Stimulated activated CD8-positive, alpha-beta memory T cell treated with anti-CD3 and anti-CD28 coated beads, Interleukin-2, amount 100 ng/mL, for 1 hour (primary cell): ENCODE data around the gene KRT80.

Experiments used
- DNase-seq, 2 donors: peaks; one replicate each; pipeline ENCODE4 v3.0.0-alpha.2; 2020; ENCODE audit warnings: low read depth in 2 of 2

Gene KRT80

DNA sequence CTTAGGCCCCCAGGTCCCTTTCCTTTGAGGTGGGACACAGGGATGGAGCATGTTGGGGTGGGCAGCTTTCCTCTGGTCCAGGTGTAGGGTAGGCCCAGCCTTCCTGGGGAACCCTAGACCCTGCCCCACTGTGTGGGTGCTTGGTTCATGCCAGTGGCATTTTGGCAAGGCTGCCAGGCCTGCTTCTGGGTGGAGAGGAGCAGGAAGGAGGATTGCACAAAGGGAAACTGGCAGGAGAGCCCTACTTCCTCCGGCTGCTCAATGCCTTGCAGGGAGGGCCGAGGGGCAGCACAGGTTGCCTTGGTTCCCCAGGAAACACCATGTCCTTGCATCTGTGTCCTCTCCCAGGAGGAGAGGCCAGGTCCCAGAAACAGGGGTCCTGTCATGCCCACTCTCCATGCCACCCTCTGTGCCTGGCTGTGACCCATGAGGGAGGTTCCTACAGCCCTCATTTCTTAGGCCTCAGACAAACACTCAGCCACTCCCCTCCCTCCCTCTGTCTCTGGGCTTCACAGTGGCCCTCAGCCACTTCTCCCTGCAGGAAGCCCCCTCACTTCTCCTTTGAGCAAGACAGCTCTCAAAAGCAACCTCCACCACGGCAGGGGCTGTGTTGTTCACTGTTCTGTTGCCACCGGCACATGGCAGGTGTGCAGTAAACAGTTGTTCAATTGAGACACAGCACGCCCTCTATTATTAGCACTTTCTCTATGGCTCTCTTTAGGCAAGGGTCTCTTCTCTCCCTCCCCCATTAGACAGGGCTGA, 6.8 kb upstream of the KRT80 start:
- no peak for DNase-seq

DNA sequence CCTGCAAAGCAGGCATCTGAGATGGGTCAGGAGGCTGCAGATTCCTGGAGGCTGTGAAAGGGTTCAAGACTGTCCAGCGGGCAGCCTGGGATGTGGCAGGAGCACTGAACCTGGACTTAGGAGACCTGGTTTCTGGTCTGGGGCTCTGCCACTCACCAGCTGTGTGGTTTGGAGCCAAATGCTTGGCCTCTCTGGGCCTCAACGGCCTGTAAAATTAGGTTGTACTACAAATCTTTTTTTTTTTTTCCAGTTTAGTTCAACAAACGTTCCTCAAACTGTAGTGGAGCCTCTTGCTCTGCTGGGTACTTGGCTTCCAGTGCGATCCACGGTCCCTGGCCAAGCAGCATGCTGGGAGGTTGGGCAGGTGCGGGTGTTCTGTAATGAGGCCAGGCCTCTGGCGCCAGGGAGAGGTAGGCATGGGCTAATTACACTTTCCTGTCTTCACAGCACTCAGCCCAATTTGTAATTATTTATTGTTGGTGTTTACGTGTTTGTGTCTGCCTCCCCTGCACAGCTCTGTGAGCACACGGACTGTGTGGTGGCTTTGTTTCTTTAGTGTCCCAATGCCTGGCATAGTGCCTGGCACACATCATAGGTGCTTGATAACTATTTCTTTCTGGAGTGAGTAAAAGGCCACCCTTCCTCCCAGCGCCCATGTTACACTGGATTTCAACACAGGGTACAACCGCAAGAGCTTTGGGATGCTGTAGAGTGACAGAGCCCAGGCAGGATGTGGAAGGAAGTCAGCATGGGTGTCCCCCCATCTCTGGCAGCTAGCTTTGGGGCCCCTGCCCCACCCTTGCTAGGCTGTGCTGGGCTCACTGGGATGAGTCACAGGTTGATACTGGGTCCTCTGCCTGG, 5.8 kb upstream of the KRT80 start:
- DNase-seq: no peak

DNA sequence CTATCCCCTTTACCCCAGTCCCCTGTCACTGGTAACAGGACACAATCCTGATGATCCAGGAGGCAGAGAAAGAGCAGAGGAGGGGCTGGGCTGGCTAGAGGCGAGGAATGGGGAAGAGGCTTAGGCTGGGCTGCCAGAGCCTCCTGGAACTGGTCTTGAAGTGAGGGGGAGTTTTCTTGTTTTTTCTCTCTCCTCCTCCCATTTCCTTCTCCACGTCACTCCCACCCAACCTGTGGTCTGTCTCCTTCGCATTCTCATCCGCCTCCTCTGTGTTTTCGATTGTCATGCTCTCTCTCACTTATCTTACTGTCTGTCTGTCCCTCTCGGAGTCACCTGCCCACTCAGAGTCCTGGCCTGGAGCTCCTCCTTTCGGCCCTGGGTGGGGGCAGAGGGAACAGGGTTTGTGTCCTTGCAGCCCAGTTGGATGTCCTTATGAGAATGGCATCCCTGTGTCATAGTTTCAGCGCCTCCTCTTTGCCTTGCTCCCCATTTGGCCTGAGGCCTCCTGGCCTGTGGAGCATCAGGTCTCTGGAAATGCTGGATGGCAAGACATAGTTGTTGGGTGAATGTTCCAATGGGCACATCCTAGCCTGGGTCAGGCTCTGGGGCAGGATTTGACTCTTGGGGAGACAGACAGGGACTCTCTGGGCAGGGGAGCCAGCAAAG, 3.4 kb upstream of the KRT80 start:
- no peak for DNase-seq

DNA sequence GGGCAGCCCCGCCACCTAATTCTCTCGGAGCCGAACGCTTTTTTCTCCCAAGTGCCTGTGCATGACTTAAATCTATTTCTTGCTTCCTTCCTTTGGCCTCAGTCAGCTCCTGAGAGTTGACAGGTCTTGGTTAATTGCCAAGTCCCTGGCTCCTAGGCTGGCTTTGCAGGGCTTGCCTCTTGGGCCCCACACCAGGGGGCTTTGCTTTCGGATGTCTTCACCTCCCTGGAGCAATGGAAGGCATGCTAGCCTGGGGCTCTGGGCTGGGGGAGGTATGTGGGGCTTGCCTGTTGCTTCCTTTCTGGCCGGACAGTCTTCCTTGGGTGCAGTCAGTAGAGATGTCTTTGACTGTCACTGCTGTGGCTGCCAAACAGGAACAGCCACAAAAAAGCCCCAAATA, 2.2 kb upstream of the KRT80 start:
- no peak for DNase-seq

DNA sequence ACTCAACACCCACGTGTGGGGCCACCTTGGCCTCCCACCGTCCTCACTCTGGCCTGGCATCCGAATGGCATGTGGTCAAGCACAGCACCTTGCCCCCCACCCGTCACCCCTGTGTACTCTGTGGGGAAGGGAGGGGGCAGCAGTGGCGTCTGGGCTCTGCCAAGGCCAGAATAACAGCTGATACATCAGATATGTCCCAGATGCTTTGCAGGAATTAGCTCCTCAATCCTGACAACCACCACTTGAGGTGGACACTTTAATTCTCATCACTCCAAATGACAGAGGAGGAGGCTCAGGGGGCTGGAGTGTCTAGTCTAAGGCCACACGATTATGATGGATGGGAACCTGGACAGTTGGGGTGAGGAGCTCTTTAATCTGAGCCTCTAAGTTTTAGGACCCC, 1.7 kb upstream of the KRT80 start:
- no peak for DNase-seq

DNA sequence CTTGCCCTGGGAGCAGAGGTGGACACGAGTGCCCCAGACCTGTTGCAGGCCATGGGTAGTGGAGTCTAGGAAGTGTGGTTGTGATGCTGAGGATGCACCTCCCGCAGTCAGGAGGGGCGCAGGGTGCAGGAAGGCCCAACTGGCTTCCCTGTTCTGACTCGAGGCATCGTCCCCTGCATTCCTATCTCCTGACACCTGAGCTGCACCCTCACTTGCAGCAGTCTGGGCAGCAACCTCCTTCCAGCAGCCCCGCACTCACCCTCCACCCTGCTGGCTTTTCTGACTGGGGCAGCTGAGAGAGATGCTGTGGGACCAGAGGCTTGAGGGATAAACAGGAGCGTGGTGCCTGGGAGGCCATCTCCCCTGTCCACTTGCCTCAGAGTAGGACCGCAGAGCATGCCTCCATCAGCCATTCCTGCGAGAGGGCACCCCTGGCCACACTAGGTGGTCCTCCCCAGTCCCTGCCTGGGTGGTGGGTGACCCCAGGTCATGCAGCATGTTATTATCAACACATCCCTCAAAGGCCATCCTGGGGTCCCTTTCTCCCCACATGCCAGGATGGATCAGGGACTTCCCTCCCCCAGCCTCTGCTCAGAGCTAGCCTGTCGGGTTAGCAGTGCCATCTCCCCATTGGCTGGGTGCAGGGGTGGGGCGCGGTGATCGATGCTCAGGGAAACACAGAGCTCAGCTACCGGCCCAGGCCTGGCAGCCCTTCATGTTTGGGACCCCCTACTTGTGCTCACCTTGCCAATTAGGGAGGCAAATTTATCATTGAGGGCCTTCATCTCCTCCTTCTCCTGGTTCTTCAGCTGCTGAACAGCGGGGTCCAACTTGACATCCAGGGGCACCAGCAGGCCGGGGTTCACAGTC, 719 bp downstream of the KRT80 start:
- no peak for DNase-seq

DNA sequence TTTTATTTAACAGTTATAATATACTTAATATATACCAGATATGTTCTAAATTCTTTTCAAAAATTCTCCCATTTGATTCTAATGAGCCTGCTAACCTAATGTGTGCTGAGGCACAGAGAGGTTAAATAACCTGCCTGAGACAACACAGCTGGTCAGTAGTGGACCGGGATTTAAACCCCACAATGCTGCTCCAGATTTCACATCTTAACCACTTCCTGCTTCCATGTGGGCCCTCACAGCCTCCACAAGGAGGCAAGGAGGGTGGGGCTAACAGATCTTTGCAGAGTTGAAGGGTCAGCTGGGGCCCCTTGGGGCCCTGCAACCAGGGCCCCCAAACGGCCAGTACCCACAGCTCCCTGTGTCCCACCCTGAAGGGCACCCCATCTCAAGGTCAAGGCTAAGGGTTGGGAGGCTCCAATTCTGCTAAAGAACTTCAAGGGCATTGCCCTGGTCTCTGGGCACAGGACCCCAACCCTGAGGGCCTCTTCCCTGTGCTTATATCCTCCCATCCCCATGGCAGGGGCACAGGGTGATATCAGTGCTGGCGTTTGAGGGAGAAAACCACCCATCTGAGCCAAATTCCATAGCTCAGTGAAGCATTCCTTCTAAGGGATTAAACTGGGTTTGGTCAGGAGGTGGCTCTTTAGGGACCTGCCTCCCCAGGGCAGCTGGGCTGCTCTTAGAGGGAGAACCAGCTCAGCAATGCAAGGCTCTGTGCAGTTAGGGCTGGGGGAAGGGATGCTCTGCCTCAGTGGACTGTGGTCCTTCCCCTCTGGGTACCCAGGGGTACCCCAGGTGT, 2.2 kb downstream of the KRT80 start:
- DNase-seq: no peak

DNA sequence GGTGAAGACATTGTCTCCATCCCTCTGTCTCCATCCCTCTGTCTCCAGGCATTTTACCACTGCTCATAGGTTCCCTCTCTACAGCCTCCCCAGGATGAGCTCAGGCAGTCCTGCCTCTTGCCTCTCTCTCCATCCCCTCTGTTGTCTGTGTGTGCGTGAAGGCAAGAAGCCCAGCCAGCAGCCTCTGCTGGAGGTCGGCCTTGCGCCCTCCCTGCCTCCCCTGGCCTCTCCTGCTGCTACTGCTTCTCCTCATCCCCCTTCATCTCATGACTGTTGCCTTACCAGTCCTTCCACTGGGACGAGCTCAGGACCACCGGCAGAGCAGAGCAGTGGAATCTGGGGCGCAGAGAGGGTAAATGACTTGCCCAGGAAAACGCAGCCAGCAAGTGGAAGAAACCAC, 3.2 kb downstream of the KRT80 start:
- DNase-seq: no peak

DNA sequence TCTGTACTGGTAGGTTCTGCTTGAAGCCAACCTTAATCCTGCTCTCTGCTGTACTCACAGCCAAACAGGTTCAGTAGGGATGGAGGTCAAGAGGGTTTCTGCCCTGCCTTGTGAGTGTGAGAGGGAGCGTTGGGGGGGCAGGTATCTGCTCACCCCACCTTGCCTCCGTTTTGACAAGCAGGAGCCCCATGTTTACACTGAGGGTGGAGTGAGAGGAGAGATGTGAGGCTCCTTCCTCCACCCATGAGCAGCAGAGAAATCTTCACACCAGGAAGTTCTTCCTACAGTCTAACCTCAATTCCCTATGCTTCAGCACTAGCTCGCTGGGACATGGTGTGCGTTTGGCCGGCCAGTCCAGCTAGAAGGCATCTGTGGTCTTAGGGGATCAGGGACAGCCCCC, 4.2 kb downstream of the KRT80 start:
- DNase-seq: no peak

GRCh38 chr12:52187206-52187605, 4.6 kb downstream of the KRT80 start:
- DNase-seq: no peak

- DNase-seq: no peak
These were observed 5.5 kb downstream of the KRT80 start for GRCh38 chr12:52186118-52186840.

GRCh38 chr12:52185400-52185967, 6.3 kb downstream of the KRT80 start:
- DNase-seq: no peak

- no peak for DNase-seq
These were observed 7.0 kb downstream of the KRT80 start for GRCh38 chr12:52184813-52185212.

GRCh38 chr12:52183971-52184370, 7.8 kb downstream of the KRT80 start:
- no peak for DNase-seq

- no peak for DNase-seq
These were observed 8.3 kb downstream of the KRT80 start for GRCh38 chr12:52183544-52183910.

- DNase-seq: no peak
These were observed 8.8 kb downstream of the KRT80 start for GRCh38 chr12:52182898-52183543.

- DNase-seq: no peak
These were observed 9.4 kb downstream of the KRT80 start for GRCh38 chr12:52182384-52182783.

DNA sequence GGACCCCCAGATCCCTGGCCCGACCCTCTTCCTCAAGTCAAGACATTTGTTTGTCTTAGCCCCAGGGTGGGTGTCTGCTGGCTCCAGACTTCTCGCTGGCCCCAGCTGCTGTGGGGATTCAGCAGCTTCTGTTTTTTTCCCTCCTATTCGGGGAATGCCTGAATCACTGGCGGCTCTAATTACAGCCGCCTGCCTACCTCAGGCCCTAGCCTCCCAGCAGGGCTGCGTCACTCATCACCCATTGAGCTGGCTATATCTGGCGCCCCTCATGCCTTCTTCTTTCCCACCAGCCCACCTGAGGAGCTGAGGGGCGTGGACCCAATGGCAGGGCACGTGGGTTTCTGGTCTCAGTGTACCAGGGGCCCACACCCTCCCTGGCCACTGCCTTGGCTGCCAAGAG, 10.1 kb downstream of the KRT80 start:
- DNase-seq: no peak

DNA sequence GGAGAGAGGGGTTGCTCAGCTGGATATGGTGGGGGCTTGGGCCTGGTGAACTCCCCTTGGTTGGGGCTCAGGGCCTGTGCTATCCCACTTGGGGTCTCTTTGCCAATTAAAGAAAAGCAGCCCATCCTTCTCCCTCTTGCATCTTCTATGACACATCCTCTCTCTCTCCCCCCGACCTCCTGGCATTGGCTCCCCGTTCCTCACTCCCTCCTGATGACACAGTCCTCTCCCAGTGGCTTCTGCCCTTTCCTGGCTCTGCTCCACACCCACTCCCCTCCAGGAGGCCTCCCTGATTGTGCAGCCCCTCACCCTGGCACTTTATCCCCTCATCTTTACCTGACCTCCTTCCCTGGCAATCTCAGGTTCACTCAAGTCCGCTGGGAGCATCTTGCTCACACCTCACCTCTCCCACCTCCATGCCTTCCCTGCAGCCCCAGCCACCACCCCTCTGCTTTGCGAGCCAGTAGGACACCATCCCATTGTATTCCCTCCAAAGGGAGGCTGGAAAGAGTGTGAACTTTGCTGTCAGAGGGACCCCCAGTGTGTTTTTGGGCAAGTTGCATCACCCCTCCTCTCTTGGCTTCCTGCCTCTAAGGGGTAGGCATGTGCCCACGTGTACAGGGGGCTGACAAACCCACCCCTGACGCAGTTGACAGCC, 10.7 kb downstream of the KRT80 start:
- no peak for DNase-seq
